ENCODE measurements around the gene CFI. TPM values are rescaled to one million over a fixed set of nuclear protein-coding genes. Genes with fewer than 3 reads are reported as not detected.

CFI gene
- total and polyA plus RNA-seq, 9 of the 15 experiments (the other 6 are each of a cell fraction or from before 2014, with no cell fraction given), result 0.30 to 8.4 (median 0.95) TPM

DNA sequence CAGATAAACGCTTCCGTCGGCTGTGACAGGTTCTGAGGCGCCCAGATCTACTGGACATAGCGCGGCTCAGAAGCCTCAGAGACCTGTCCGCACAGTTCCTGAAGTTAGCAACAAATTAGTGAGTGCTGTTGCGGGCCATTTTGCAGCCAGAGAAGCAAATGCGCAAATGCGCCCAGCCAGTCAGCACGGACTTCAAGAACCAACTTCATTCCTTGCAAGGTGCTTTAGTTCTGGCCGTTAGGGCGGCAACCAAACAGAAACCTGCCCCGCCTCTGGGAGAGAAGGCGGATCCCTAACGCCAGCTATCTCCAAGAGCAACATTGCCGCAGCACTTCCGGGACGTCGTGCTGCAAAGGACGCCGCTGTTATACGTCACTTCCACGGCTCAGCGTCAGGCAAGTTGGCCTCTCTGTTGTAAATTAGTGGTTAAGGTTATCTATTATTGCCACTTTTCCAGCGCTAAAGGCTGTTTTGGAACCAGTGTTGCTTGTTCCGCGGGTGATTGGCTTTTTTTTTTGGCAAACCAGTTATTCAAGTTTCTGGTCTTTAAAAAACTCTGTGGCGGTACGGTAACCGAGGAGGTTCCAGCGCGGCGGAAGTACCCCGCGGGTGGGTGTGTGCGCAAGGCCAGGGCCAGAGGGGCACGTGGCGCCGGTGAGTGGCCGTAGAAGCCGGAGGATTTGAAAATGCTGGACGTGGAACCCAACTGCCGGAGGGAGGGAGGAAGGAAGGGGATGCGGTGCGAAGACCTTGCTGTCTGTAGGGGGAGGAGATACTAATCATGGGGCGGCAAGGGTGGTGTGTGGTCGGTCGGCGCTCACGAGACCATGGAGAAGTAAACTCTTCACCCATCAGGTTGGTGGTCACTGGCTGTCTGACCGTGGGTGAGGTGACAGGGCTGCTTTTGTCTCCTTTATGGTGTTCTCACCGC, 13.6 kb upstream of the CFI start, which contains the start of gene GAR1 (continued):
- TF ChIP-seq, protein P1, sequence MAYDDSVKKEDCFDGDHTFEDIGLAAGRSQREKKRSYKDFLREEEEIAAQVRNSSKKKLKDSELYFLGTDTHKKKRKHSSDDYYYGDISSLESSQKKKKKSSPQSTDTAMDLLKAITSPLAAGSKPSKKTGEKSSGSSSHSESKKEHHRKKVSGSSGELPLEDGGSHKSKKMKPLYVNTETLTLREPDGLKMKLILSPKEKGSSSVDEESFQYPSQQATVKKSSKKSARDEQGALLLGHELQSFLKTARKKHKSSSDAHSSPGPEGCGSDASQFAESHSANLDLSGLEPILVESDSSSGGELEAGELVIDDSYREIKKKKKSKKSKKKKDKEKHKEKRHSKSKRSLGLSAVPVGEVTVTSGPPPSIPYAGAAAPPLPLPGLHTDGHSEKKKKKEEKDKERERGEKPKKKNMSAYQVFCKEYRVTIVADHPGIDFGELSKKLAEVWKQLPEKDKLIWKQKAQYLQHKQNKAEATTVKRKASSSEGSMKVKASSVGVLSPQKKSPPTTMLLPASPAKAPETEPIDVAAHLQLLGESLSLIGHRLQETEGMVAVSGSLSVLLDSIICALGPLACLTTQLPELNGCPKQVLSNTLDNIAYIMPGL (CRISPR knock-in tag; IDR thresholded peaks at IDR 0.05), result no peak; the same call in 1 of the 2 replicates
- no peak for TF ChIP-seq NCOA1 (IDR thresholded peaks at IDR 0.05; ENCODE audit: low read depth)
- TF ChIP-seq ERF (CRISPR knock-in tag; IDR thresholded peaks at IDR 0.05), result 0 out of 2 replicates have a peak, but pooled peaks have one; percentile 25
- TF ChIP-seq, protein P2, sequence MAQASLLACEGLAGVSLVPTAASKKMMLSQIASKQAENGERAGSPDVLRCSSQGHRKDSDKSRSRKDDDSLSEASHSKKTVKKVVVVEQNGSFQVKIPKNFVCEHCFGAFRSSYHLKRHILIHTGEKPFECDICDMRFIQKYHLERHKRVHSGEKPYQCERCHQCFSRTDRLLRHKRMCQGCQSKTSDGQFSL (CRISPR knock-in tag; IDR thresholded peaks at IDR 0.05), result no peak
- TF ChIP-seq, protein P2 (tag; IDR thresholded peaks at IDR 0.05), result no peak
- no peak for TF ChIP-seq CHD2 (IDR thresholded peaks at IDR 0.05; ENCODE audit: low read depth, low read length)
- TF ChIP-seq, protein P3, sequence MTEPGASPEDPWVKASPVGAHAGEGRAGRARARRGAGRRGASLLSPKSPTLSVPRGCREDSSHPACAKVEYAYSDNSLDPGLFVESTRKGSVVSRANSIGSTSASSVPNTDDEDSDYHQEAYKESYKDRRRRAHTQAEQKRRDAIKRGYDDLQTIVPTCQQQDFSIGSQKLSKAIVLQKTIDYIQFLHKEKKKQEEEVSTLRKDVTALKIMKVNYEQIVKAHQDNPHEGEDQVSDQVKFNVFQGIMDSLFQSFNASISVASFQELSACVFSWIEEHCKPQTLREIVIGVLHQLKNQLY (CRISPR knock-in tag; conservative IDR thresholded peaks at IDR 0.05), result 0 out of 4 replicates have a peak, but pooled peaks of 1 of the 2 experiments have one; percentile 72
- TF ChIP-seq ZNF717 (CRISPR knock-in tag; IDR thresholded peaks at IDR 0.05), result no peak
- peak; percentile 61 for TF ChIP-seq CTBP1 (IDR thresholded peaks at IDR 0.05; ENCODE audit: borderline replicate concordance)
- TF ChIP-seq FIP1L1 (IDR thresholded peaks at IDR 0.05; ENCODE audit: low read depth, low read length, poor library complexity, severe bottlenecking), result no peak
- TF ChIP-seq FOXK2 (conservative IDR thresholded peaks at IDR 0.05 in 1 of 2, IDR thresholded peaks at IDR 0.05 in 1 of 2; ENCODE audit: low read depth in 2 of 2), result peak; percentile 95
- no peak for TF ChIP-seq MYNN (IDR thresholded peaks at IDR 0.05)
- TF ChIP-seq MYNN (CRISPR knock-in tag; IDR thresholded peaks at IDR 0.05), result no peak
- peak; percentile 42; the same call in 1 of the 2 replicates for TF ChIP-seq RB1 (IDR thresholded peaks at IDR 0.05; ENCODE audit: low read depth)
- TF ChIP-seq RAD21 (CRISPR knock-in tag; conservative IDR thresholded peaks at IDR 0.05 in 1 of 2, IDR thresholded peaks at IDR 0.05 in 1 of 2), result no peak; a peak in 1 of 4 replicates
- no peak for TF ChIP-seq ZNF699 (CRISPR knock-in tag; IDR thresholded peaks at IDR 0.05; ENCODE audit: insufficient replicate concordance)
- no peak for TF ChIP-seq ZNF354B (CRISPR knock-in tag; IDR thresholded peaks at IDR 0.05)
- TF ChIP-seq HNRNPLL (IDR thresholded peaks at IDR 0.05; ENCODE audit: low read depth, low read length, poor library complexity, severe bottlenecking), result peak; percentile 63
- no peak for TF ChIP-seq ZNF436 (CRISPR knock-in tag; IDR thresholded peaks at IDR 0.05)
- TF ChIP-seq KHSRP (IDR thresholded peaks at IDR 0.05), result peak; percentile 42; the same call in 1 of the 2 replicates
- TF ChIP-seq, protein P4, sequence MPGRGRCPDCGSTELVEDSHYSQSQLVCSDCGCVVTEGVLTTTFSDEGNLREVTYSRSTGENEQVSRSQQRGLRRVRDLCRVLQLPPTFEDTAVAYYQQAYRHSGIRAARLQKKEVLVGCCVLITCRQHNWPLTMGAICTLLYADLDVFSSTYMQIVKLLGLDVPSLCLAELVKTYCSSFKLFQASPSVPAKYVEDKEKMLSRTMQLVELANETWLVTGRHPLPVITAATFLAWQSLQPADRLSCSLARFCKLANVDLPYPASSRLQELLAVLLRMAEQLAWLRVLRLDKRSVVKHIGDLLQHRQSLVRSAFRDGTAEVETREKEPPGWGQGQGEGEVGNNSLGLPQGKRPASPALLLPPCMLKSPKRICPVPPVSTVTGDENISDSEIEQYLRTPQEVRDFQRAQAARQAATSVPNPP (IDR thresholded peaks at IDR 0.05; ENCODE audit: borderline replicate concordance, insufficient read depth, insufficient read length), result no peak

Measured in K562 (cell line).